Mucosa of rectum (tissue), 2 donors: ENCODE measurements around the gene CTRL.

Source experiments
- H3K27ac ChIP-seq, 2 donors: one replicate each; pipeline ENCODE4 v1.7.0; 2013; ENCODE audit warnings: inconsistent platforms in 2 of 2, low read depth in 2 of 2, low read length in 2 of 2
- H3K27me3 ChIP-seq, 2 donors: one replicate each; pipeline ENCODE4 v1.7.0; 2013; ENCODE audit warnings: low read length in 2 of 2; ENCODE audit not compliant: control insufficient read depth in 2 of 2, insufficient read depth in 2 of 2
- H3K36me3 ChIP-seq, 2 donors: one replicate each; pipeline ENCODE4 v1.7.0; 2013; ENCODE audit warnings: low read length in 2 of 2; ENCODE audit not compliant: control insufficient read depth in 2 of 2, insufficient read depth in 2 of 2
- H3K4me1 ChIP-seq, 2 donors: one replicate each; pipeline ENCODE4 v1.7.0; 2013; ENCODE audit warnings: low read length in 2 of 2, mild to moderate bottlenecking in 1 of 2; ENCODE audit not compliant: control insufficient read depth in 2 of 2, insufficient read depth in 2 of 2
- H3K4me3 ChIP-seq, 2 donors: one replicate each; pipeline ENCODE4 v1.7.0; 2013; ENCODE audit warnings: low read length in 2 of 2
- H3K9ac ChIP-seq, 2 donors: one replicate each; pipeline ENCODE4 v1.7.0; 2013; ENCODE audit warnings: low read length in 2 of 2, low read depth in 1 of 2, mild to moderate bottlenecking in 1 of 2
- H3K9me3 ChIP-seq, 2 donors: one replicate each; pipeline ENCODE4 v1.7.0; 2013; ENCODE audit warnings: low read length in 2 of 2; ENCODE audit not compliant: control insufficient read depth in 2 of 2
- donor health status: healthy.
- donor health status: Normal muscosa, but diverticular disease.

Gene CTRL

DNA sequence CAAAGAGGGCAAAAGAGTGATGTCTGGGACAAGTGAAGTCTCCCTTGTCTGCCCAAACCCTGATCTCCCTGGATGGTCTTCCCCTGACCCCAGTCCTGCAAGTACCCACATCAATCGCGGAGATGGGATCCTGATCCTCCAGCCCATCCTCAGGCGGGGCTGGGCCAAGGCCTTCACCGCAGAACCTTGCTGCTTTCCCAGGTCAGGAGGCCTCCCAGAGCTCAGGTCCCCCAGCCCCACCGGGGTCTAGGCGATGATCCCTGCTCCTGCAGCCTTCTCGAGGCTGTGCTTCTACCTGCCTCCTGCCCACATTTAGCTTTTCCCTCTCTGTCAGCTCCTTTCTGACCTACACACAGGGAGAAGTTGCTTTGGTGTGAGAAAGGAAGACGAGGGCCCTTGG, 30.5 kb upstream of the CTRL start:
- no peak overlapping the region for H3K4me3 ChIP-seq
- no peaks in the 10 kb centered on the region for H3K27me3 ChIP-seq
- peak overlapping the region in 1 of 2 donors; percentile 6 for H3K9ac ChIP-seq
- peaks cover 20 to 27% of the 10 kb centered on the region in 2 donors for H3K4me1 ChIP-seq
- peaks cover 0 to 28% of the 10 kb centered on the region in 2 donors for H3K36me3 ChIP-seq
- H3K9me3 ChIP-seq: no peaks in the 10 kb centered on the region
- H3K27ac ChIP-seq: no peak overlapping the region

- Histone ChIP-seq H3K4me1 (peaks cover 15 to 23% of the 10 kb centered on the region in 2 donors), H3K36me3 (peaks cover 0 to 28% of the 10 kb centered on the region in 2 donors), H3K9ac (no peak overlapping the region), H3K9me3 (no peaks in the 10 kb centered on the region), H3K4me3 (no peak overlapping the region), H3K27me3 (no peaks in the 10 kb centered on the region), H3K27ac (no peak overlapping the region)
Observed at GRCh38 chr16:67961551-67961957, 29.9 kb upstream of the CTRL start.

GRCh38 chr16:67959536-67960329, 28.1 kb upstream of the CTRL start:
- peaks cover 0 to 28% of the 10 kb centered on the region in 2 donors for H3K36me3 ChIP-seq
- H3K4me3 ChIP-seq: no peak overlapping the region
- no peaks in the 10 kb centered on the region for H3K27me3 ChIP-seq
- peak overlapping the region; percentile 44 to 47 for H3K27ac ChIP-seq
- no peak overlapping the region for H3K9ac ChIP-seq
- peaks cover 11 to 15% of the 10 kb centered on the region in 2 donors for H3K4me1 ChIP-seq
- H3K9me3 ChIP-seq: no peaks in the 10 kb centered on the region

DNA sequence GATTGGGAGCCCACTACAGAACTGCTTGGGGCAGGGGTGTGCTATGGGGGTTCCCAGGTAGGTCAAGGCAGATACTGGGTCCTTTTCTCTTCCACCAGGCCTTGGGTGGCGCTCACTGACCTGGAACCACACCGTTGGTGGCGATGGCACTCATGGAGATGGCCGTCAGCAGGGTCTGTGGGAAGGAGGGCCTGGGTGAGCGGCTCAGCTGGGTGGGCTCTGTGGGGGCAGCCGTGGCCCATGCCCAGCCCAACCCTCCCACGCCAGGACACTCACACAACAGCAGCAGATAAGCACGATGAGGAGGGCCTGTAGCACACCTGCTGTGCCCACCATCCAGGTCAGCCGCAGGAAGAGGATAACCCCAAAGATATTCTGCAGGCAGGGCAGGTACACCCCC, 26.0 kb upstream of the CTRL start:
- no peak overlapping the region for H3K27ac ChIP-seq
- H3K27me3 ChIP-seq: no peaks in the 10 kb centered on the region
- H3K9me3 ChIP-seq: no peaks in the 10 kb centered on the region
- H3K4me1 ChIP-seq: peaks cover 7 to 15% of the 10 kb centered on the region in 2 donors
- no peak overlapping the region for H3K4me3 ChIP-seq
- H3K36me3 ChIP-seq: peaks cover 0 to 30% of the 10 kb centered on the region in 2 donors
- no peak overlapping the region for H3K9ac ChIP-seq

DNA sequence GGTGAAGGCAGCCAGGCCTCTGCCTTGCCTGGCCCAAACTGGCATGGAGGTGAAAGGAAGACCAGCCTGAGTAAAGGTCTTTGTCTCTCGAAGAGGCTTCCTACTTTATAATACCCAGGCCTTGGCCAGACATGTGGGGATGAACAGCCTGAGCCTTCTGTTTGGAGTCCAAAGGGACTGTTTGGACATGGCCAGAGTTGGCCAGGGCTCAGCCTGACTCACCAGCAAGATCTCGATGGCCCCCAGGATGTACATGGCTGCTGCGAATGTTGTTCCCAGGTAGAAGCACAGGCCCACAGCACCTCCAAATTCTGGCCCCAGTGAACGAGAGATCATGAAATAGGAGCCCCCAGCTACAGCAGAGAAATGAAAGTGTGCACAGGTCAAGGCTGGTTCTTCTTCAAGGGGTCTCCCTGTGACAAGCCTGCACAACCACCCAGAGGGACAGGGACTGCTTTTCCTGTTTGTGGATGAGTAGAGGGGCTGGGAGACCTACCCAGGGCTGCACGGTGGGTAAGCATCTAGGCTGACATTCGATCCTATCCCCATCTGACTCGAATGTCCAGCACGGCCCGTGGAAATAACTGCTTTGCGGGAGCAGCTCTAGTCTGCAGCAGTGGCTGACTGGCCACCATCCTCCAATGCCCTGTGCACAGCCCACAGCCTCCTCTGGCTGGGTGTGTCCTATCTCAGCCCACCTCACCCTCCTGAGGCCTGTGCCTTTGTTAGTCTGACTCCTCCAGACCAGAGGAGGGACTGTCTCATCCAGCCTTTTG, 22.9 kb upstream of the CTRL start:
- H3K36me3 ChIP-seq: peaks cover 1 to 25% of the 10 kb centered on the region in 2 donors
- H3K27ac ChIP-seq: no peak overlapping the region
- H3K4me3 ChIP-seq: no peak overlapping the region
- no peaks in the 10 kb centered on the region for H3K9me3 ChIP-seq
- H3K27me3 ChIP-seq: no peaks in the 10 kb centered on the region
- peaks cover 0 to 12% of the 10 kb centered on the region in 2 donors for H3K4me1 ChIP-seq
- H3K9ac ChIP-seq: no peak overlapping the region

DNA sequence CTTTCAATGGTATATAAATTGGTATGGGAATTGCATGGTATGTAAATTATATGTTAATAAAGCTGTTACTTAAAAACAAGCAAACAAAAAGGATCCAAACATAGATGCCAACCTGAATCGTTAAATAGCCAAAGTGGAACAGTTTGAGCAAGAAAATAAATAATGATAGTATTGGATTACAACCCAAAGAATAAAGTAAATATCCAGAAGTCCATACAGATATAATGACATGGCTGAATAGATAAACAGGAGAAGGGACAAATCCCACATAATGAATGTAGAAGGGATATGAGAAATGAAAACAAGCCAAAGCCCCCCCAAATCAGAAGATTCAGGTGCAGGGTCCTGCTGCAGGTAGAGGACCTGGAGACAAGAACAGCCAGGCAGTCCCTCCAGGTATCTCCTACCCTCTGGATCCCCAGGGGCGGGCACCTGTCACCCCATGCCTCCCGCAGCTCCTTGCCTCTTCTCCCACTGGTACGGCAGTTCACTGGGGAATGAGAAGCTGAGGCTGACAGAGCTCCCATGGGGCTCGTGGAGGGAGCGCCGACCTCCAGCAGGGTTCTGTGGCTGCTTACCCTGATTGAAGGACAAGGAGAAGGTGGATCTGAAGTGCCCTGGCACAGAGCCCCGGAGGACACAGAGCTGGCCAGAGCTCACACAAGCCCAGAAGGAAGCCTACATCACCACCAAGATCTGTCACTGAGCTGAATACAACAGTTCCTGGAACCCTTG, 22.1 kb upstream of the CTRL start:
- no peak overlapping the region for H3K9ac ChIP-seq
- no peak overlapping the region for H3K27ac ChIP-seq
- H3K27me3 ChIP-seq: no peaks in the 10 kb centered on the region
- no peaks in the 10 kb centered on the region for H3K9me3 ChIP-seq
- no peak overlapping the region for H3K4me3 ChIP-seq
- peaks cover 2 to 29% of the 10 kb centered on the region in 2 donors for H3K36me3 ChIP-seq
- peaks cover 0 to 6% of the 10 kb centered on the region in 2 donors for H3K4me1 ChIP-seq

DNA sequence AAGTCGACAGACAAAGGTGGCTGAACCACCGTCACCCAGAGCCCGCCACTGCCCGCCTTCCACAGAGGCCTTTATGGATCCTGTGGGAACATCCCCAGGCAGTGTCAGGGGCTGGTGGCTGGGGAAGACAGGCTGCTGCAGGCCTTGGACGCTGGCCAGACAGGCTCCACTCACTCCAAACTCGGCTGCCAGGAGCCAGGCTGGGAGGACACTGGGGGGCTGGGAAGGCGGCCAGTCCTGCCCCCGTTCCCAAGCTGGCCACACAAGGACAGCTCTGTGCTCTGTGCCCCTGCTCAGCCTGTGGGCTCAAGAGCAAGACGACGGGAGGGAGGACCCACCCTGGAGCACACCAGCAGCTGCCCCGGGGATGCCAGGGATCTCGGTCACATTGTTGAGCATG, 19.8 kb upstream of the CTRL start:
- peaks cover 2 to 37% of the 10 kb centered on the region in 2 donors for H3K36me3 ChIP-seq
- no peak overlapping the region for H3K27ac ChIP-seq
- no peaks in the 10 kb centered on the region for H3K27me3 ChIP-seq
- peaks cover 0 to 6% of the 10 kb centered on the region in 2 donors for H3K4me1 ChIP-seq
- no peaks in the 10 kb centered on the region for H3K9me3 ChIP-seq
- no peak overlapping the region for H3K9ac ChIP-seq
- H3K4me3 ChIP-seq: no peak overlapping the region

- peaks cover 6 to 48% of the 10 kb centered on the region in 2 donors for H3K36me3 ChIP-seq
- peaks cover 0 to 6% of the 10 kb centered on the region in 2 donors for H3K4me1 ChIP-seq
- no peak overlapping the region for H3K27ac ChIP-seq
- H3K4me3 ChIP-seq: no peak overlapping the region
- H3K9me3 ChIP-seq: no peaks in the 10 kb centered on the region
- H3K27me3 ChIP-seq: no peaks in the 10 kb centered on the region
- H3K9ac ChIP-seq: no peak overlapping the region
Observed at GRCh38 chr16:67950335-67950843, 18.7 kb upstream of the CTRL start.

DNA sequence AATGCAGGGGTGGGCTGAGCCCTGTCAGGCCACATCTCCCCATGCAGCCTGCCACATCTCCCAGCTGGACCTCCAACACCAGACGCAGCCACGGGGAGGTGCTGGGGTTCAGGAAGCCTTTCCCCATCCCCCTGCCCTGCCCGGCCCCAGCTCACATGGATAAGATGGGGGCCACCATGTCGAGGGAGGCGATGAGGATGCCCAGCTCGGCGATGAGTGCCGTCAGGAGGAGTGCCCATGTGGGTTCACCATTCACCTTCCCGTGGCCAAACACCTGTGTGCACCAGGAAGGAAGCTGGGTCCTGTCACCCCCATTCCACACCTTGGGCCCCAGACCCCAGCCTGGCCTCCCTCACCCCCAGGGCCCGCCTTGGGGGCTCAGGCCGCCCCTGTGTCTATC, 18.0 kb upstream of the CTRL start:
- Histone ChIP-seq H3K27me3 (no peaks in the 10 kb centered on the region), H3K4me1 (peaks cover 1 to 9% of the 10 kb centered on the region in 2 donors), H3K4me3 (no peak overlapping the region), H3K9ac (no peak overlapping the region), H3K36me3 (peaks cover 6 to 54% of the 10 kb centered on the region in 2 donors), H3K27ac (no peak overlapping the region), H3K9me3 (no peaks in the 10 kb centered on the region)
